GM19372 (cell line): ENCODE data around the gene TNPO3.
A peak's percentile ranks its signal among the peaks of the same experiment; 100 is the strongest.

Source experiments
- ATAC-seq: cut with Tn5 transposase; IDR thresholded peaks from one replicate; pipeline ENCODE4 v1.9.1; 2021; ENCODE audit warnings: mild to moderate bottlenecking, low read depth, moderate library complexity; ENCODE audit not compliant: unreplicated experiment

Gene TNPO3

DNA sequence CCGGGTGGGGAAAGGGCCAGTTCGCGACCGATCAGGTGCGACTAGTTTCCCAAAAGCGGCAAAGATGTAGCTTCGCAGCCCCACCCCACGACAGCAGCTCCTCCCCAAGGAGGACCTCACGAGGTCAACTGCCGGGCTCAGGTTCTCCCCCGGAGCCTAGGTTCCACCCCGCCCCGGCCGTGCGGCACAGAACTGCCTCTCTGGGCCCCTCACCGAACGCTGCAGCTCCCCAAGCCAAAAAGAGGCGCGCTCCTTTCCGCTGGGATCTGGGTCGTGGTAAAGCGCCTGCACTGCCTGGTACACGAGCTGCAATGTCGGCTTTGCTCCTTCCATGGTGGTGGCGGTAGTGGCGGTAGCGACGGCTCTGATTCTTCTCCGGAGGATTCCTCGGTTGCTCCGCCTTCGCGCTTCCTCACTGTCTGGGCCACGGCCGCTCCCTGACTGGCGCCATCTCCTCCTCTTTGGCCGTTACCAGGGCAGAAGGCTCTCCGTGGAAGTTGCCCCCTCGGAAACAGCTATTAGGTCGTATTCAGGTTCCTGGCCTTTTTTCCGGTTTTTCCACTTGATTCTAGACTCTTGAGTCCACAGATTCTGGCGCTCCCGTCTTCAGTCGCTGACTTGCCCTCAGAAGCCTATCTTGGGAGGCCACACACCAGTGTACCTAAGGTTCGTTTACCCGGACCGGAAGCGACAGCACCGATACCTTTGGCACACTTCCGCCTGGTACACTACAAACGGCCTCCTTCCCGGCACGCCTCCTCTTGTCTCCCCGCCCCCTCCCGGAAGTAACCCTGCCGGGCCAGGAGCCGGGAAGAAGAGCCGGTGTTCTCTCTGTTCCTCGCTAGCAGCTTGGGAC lies at the start of gene TNPO3:
Gene TNPO3, minus strand, starts transcription at position 674 of the 856 bp plus-strand sequence. Its CDS starts 341 bp downstream, at position 333.
- peak; percentile 87 for ATAC-seq

DNA sequence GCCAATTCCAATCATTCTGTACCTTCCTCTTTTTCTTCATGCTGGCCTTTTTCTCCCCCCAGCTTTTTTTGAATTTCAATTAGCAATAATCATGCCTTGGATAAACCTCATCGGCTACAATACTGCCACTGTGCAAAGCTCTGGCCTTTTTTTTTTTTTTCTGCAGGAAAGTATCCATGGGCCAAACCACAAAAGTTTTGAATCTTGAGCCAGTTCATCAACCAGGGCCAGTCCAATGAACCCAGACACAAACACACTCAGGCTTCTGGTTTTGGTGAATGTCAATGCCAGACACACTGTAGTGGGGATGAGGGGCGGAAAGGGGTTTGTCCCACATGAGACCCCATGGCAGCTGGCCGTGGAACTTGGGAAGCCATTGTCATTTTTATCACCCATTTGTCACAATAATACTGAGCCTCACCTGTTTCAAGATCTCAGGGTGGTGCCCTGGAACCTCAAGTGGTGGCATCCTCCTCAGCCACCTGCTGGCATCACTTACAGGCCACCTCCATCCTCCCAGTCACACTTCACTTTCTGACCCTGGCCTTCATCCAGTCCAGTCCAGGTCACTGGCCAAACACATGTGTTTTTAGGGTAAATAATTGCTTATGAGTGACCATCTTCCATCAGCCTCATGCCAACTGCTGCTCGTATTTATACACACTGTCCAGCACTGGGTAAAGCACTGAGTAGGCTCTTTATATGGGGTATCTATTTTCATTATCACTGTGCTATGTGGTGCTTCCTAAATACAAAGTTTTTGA lies 48.8 kb upstream of the TNPO3 start:
- no peak for ATAC-seq

DNA sequence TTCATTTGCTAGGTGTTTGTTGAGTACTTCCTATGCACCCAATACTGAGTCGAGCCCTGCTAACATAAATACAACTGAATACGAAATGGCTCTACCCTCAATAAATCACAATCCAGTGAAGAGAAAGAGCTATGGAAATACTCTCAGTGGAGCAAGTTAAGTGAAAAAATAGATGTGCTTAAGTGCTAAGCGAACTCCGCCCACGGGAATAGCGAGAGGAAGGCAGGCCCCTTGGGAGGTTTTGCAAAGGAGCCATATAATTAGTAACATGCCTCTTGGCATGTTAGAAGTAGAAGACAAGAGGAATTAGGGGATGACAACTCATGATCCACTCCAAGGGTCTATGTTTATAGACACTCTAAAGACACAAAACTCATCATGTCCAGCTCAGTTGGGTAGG lies 46.8 kb upstream of the TNPO3 start:
- ATAC-seq = no peak

DNA sequence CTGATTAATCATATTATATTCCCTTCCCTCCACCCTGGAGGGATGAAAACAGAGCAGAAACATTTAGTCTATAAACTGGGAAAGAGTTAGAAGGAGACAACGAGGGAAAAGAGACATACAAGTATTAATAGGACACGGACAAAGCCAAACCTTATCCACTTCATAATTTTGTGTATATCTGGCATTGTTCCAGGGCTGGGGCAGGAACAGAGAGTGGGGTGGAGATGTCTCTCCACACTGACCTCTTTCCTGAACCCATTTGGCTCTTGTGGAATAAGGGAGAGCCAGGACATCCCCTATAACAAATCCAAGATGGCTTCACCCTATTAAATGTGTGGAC lies 45.9 kb upstream of the TNPO3 start:
- no peak for ATAC-seq

DNA sequence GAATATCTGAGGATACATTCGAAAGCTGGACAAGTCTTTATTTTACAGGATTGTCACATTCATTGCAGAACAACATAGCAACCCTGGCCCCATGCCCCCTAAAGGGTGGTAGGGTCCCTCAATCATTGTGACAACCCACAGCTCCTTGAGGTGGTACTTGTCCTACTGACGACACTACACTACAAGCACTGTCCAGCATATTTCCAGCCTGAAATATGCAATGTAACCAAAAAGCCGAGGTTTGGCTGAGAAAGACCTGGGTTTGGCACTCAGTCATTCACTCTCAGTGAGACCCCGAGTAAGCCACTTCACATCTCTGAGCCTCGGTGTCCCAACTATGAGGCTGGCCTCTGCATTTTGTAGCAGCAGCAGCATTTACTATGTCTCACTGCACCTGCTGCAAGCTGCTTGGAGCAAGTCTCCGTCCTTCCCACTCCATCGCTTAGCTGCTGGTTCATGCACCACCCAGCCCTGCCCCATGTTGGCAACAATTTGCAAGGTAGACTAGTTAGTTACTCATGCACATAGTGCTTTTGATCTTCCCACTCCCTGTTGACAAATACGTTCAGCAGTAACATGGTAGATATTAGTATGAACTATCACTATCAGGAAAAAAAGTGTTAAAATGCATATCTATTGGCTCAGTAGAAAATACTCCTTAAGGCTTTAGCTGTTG lies 43.6 kb upstream of the TNPO3 start:
- ATAC-seq = no peak

DNA sequence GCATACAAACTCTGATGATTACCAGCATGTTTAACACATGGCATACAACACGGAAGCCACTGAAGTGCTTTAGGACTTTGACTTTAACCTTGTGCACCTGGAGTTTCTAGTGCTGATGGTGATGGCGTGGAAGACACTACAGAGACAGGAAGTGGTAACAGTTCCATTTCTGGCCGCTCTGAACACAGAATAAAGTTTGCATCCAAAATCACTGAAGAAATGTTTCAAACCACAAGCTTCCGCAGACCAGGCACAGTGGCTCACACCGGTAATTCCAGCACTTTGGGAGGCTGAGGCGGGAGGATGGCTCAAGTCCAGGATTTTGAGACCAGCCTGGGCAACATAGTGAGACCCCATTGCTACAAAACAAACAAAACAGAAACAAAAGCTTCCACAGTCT lies 40.3 kb upstream of the TNPO3 start:
- ATAC-seq = peak; percentile 72

DNA sequence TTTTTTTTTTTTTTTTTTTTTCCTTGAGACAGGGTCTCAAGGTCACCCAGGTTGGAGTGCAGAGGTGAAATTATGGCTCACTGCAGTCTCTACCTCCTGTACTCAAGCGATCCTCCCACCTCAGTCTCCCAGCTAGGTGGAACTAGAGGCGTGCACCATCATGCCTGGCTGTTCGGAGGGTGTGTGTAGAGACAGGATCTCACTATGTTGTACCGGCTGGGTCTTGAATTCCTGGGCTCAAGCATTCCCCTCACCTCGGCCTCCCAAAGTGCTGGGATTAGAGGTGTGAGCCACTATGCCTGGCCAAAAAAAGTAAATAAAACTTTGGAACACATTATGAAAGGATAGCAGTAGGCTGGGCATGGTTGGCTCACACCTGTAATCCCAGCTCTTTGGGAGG lies 39.6 kb upstream of the TNPO3 start:
- no peak for ATAC-seq

DNA sequence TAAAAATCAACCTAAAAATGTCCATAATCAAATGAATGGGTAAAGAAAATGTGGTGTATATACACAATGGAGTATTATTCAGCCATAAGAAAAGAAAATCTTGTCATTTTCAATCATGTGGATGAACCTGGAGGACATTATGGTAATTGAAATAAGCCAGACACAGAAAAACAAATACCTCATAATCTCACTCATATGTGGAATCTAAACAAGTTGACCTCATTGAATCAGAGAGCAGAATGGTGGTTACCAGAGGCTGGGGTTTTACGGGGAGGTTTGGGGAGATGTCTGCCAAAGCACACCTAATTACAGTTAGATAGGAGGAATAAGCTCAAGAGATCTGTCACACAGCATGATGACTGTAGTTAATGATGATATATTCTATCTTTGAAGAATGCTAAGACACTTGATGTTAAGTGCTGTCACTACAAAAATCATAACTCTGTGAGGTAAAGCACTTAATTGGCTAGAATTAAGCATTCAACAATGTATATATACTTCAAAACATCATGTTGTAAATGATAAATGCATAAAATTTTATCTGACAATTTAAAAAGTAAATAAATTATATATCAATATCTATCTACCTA lies 39.1 kb upstream of the TNPO3 start:
- ATAC-seq = no peak

DNA sequence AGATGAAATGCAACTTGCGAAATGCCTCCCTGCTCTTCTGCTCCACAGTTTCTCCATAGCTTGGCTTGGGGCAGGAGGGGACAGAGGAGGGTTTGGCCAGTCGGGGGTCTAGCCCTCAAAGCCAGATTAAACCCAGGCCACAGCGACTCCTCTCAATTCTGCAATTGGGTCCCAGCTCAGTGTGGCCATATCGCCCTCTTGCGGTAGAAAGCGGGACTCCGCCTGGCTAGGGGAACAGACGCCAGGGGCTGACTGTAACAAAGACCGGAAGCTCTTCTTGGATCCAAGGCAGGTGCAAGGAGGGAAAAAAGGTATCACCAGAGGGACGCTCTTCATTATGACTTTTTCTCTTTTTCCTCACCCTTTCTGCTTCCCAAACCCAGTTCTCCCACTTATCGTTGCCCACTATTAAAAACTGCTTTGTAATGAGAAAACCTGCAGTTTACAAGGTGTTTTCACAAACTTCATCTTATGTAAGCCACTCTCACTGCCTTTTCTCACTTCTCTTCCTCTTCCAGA lies 36.6 kb upstream of the TNPO3 start:
- peak; percentile 55 for ATAC-seq

DNA sequence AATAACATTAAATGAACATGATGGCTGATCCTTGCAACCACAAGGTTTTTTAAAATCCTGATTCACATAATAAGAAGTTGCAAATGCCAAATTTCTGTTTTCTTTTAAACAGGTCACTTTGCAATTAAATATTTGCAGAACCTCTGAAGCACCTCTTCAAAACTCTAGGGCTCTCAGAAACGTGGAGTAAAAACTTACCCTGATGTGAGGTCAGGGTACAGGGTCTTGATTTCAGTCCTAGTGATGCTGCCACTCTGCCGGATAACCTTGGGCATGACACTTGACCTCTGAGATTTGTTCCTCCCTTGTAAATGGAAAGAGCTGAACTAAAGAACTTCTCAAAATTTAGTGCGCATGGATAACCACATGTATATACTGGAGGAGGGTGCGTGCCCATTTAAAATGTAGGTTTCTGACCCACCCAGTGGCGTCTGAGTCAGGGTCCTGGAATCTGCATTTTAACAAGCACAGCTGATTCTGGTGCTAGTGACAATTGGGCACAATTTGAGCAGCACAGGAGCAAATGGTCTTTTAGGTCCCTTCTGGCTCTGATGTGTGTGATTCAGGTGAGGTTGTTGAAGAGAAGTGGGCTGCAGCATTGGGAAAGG lies 35.5 kb upstream of the TNPO3 start:
- no peak for ATAC-seq

DNA sequence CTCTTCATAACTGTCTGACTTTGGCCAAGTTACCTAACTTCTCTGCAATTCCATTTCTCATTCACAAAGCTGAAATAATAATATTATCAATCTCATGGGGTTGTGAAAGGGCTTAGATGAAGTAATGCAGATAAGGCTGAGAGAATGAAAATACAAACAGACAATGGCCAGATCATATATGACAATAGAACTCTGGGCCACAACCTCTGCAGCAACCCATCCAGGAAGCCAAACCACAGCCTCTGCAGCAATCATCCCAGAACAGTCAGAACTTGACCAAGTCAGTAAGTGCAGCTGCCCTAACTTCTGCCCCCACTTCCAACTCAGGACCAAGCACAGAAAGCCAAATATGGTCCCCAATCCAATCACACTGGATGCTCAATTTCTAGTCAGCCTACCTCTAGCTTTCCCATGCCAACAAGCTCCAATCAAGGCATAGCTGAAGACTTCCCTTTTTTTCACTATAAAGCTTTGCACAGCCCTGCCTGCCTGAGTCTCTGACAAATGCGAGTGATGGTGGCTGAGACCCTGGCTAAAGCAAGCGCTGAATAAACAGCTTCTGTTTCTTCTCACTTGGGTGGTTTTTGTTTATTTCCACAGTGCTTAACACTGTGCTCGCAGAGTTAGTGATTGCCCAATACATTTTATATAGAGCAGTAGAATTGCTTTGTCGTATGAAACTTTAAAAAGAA lies 34.8 kb upstream of the TNPO3 start:
- ATAC-seq = no peak

DNA sequence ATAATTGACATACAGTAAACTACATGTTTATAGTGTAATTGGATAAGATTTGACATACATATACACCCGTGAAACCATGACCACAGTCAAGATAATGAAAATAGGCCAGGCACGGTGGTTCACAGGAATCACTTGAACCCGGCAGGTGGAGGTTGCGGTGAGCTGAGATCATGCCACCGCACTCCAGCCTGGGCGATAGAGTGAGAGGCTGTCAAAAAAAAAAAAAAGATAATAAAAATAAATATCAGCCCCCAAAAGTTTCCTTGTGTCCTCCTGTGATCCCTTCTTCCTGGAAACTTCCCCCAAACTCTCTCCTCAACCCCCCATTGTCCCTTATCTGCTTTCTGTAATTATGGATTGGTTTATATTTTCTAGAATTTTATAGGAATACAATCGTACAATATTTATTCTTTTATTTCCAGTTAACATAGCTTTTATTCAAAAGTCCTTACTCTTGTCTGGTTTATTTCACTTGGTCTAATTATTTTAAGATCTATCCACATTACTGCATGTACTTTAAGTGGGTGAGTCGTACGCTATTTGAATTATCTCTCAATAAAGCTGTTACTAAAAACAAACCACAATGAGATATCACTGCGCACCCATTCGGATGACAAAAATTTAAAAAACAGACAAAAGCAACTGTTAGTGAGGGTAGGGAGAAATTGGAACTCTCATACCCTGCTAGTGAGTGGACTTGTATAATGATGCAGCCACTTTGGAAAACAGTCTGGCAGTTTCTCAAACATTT lies 30.1 kb upstream of the TNPO3 start:
- ATAC-seq = no peak

DNA sequence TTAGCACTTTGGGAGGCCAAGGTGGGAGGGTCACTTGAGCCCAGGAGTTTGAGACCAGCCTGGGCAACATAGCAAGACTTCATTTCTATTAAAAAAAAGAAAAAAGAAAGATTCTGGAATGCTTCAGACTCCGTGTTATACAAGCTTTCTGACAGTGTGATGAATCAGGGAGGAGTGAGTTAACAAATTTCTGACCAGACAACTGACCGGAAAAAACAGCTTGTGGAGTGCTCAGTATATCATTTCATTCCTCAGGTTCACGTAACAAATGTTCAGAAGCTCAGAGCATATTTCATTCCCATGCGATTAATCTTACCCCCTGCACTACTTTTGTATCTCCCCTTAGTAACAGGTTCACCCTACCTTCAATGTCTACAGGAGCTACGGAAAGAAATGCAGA lies 28.6 kb upstream of the TNPO3 start:
- ATAC-seq = no peak

DNA sequence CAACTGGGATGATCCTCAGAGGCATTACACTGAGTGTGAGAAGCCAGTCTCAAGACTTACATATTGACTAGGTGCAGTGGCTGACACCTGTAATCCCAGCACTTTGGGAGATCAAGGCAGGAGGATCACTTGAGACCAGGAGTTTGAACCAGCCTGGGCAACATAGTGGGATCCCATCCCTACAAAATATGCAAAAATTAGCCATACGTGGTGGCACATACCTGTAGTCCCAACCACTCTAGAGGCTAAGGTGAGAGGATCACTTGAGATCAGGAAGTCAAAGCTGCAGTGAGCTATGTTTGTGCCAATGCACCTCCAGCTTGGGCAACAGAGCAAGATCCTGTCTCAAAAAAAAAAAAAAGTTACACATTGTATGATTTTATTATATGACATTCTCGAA lies 23.5 kb upstream of the TNPO3 start:
- ATAC-seq = no peak

DNA sequence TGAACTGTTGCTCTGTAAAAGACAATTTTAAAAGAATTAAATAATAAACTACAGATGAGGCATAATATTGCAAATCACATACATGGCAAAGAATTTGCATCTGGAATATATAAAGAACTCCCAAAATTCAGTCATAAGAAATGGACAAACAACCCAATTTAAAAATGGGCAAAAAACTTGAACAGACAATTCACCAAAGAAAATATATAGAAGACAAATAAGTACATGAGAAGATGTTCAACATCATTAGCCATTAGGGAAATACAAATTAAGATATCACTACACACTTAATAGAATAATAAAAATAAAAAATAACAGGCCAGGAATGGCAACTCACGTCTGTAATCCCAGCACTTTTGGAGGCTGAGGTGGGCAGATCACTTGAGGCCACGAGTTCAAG lies 22.0 kb upstream of the TNPO3 start:
- no peak for ATAC-seq

DNA sequence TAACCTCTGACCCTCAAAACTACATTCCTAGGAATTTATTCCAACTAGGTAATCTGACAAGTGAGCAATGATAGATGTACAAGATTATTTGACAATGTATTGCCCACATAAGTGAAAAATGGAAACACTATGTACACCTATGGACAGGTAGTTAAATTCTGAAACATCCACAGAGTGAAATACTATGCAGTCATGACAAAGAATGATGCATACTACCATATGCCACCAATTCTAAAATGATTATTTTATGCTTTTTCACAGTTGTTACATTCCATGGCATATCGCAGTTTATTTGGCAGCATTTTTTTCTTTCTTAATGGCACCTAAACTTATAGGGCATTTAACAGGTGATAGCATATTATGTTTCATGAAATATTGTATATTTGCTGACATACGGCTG lies 20.1 kb upstream of the TNPO3 start:
- no peak for ATAC-seq

DNA sequence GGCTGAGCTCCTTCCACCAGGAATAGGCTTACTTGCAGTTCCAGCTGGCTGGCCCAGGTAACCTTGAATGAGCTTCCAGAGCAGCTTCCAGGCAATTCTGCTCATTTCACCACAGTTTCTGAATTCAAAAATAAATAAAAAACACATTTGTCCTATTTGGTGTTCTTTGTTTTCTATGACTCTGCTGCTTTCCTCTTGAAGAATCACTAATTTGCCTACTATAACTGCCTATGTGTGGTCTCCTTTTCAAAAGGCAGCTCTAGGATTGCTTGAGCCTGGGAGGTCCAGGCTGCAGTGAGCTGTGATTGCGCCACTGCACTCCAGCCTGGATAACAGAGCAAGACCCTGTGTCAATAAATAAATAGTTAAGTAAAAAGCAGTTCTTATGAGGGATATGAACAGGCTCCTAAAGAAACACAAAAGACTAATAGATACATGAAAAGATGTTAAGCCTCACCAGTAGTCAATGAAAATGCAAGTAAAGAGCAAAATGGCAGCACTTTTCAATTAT lies 19.5 kb upstream of the TNPO3 start:
- no peak for ATAC-seq

DNA sequence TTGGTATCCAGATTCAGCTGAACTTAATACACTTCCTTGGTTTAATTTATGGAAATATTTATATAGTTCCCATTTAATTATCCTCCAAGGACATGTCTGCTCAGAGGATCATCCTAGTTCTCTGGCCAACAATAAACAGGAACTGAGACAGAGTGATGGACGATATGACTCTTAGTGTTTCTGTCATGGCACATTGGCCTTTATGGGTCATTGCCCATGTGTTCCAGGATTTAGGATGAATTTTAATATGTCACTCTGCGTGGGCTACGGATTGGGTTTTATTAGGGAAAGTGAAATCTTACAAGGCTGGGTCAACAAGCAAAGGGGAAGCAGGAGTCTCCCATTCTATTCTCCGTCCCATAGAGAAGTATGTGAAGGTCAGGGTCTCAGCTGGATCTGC lies 18.8 kb upstream of the TNPO3 start:
- no peak for ATAC-seq

DNA sequence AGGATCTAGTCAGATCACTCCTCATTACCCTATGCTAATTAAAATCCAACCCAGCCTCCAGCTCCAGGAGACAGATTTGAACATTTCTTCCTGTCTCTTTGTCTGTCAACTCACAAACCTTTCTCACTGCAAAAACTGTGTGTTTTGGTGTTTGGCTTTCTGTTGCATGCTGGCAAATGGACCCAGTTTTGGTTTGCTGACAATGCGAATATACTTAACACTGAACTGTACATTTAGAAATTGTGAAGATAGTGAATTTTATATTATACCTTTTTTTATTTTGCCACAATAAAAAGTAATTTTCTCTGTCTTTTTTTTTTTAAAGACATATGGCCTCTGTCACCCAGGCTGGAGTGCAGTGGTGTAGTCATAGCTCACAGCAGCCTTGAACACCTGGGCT lies 18.3 kb upstream of the TNPO3 start:
- ATAC-seq = no peak
